PC-9 (cell line): ENCODE results near the gene MCIDAS. TPM values are rescaled to one million over a fixed set of nuclear protein-coding genes. Genes with fewer than 3 reads are reported as not detected.

Experiments
- BruUV-seq: library from RNA; stranded (reverse); fragments of 400-500 nt; replicated peaks from 2 replicates; lab custom pipeline; 2021; lab: Mats Ljungman, UMichigan
- CTCF ChIA-PET: fragments of 300-600 bp; sonication (Branson Sonifier 250); formaldehyde crosslinking; loops from one replicate; lab custom pipeline; 2022; ENCODE audit warnings: antibody characterized with exemption; lab: Charles Lee
- POLR2A ChIA-PET: fragments of 300-600 bp; sonication (Branson Sonifier 250); formaldehyde crosslinking; loops from one replicate; lab custom pipeline; 2022; ENCODE audit warnings: antibody characterized with exemption; ENCODE audit not compliant: unreplicated experiment; lab: Charles Lee
- DNase-seq, 2 experiments: peaks; one replicate each; pipeline versions ENCODE4 v3.0.0 to v3.0.0-alpha.2; 2015 to 2022; ENCODE audit warnings: mixed read lengths in 1 of 2
- H2AFZ ChIP-seq: fragments of 200-600 bp; sonication (generic); 2 replicates; pipeline ENCODE4 v1.8.1; 2017; ENCODE audit warnings: antibody characterized with exemption
- H3F3A ChIP-seq: fragments of 200-600 bp; sonication (generic); 2 replicates; pipeline ENCODE4 v1.8.1; 2017; ENCODE audit warnings: antibody characterized with exemption, mild to moderate bottlenecking, low read depth; ENCODE audit not compliant: insufficient read depth
- H3K27ac ChIP-seq: fragments of 200-600 bp; sonication (generic); 2 replicates; pipeline ENCODE4 v1.6.1; 2016; ENCODE audit warnings: mixed run types
- H3K27me3 ChIP-seq: fragments of 200-600 bp; sonication (generic); 2 replicates; pipeline ENCODE4 v1.6.1; 2016; ENCODE audit warnings: low read depth, mixed run types; ENCODE audit not compliant: insufficient read depth
- H3K36me3 ChIP-seq: fragments of 200-600 bp; sonication (generic); 2 replicates; pipeline ENCODE4 v1.6.1; 2016; ENCODE audit warnings: low read depth, mixed run types
- H3K4me1 ChIP-seq: fragments of 200-600 bp; sonication (generic); replicated peaks from 2 replicates; pipeline ENCODE4 v1.6.1; 2016; ENCODE audit warnings: mixed run types; ENCODE audit not compliant: insufficient read depth
- H3K4me2 ChIP-seq: fragments of 200-600 bp; sonication (generic); 2 replicates; pipeline ENCODE4 v1.6.1; 2017; ENCODE audit warnings: mixed run types
- H3K4me3 ChIP-seq: fragments of 200-600 bp; sonication (generic); 2 replicates; pipeline ENCODE4 v1.6.1; 2016; ENCODE audit warnings: mixed run types
- H3K79me2 ChIP-seq: fragments of 200-600 bp; sonication (generic); 2 replicates; pipeline ENCODE4 v1.6.1; 2017; ENCODE audit warnings: low read depth, mixed run types
- H3K9me2 ChIP-seq: fragments of 200-600 bp; sonication (generic); 2 replicates; pipeline ENCODE4 v1.8.1; 2017; ENCODE audit warnings: mild to moderate bottlenecking; ENCODE audit not compliant: insufficient read depth
- H3K9me3 ChIP-seq: fragments of 200-600 bp; sonication (generic); 2 replicates; pipeline ENCODE4 v1.8.1; 2016; ENCODE audit warnings: low read depth; ENCODE audit not compliant: insufficient read depth
- H4K20me1 ChIP-seq: fragments of 200-600 bp; sonication (generic); 2 replicates; pipeline ENCODE4 v1.8.1; 2017; ENCODE audit not compliant: insufficient read depth
- EZH2 ChIP-seq: fragments of 200-600 bp; sonication (generic); IDR thresholded peaks from 2 replicates; pipeline ENCODE4 v1.8.0; 2017; ENCODE audit warnings: antibody characterized with exemption, low read depth
- intact Hi-C: fragments of 100-400 bp; cut with micrococcal nuclease; formaldehyde crosslinking; loops from one replicate; pipeline ENCODE4 v1.10.0; 2022; ENCODE audit not compliant: unreplicated experiment
- total RNA-seq: library from RNA; stranded (reverse); gene quantifications from 2 replicates; pipeline ENCODE4 v1.2.3, GENCODE V29; 2021
- TF ChIP-seq, protein P1 (sequence below): fragments of 200-600 bp; sonication (generic); conservative IDR thresholded peaks from 2 replicates; pipeline ENCODE4 v1.6.1; 2017; ENCODE audit warnings: mixed run types, antibody characterized with exemption, mild to moderate bottlenecking, moderate library complexity

MCIDAS gene
- total RNA-seq, 1 experiment from 2014 or later, result 1.8 TPM

GRCh38 chr5:55218967-55219366, 8.1 kb downstream of the MCIDAS start:
- Histone ChIP-seq H3K4me3 (peak overlapping the region; percentile 41; the same call in 1 of the 2 replicates), H2AFZ (no peak overlapping the region), H3K27ac (peak overlapping the region; percentile 52), H4K20me1 (no peaks in the 10 kb centered on the region), H3K4me1 (peaks cover 26% of the 10 kb centered on the region), H3F3A (peaks cover 4% of the 10 kb centered on the region; the same call in 1 of the 2 replicates), H3K4me2 (peak overlapping the region; percentile 83), H3K36me3 (no peaks in the 10 kb centered on the region), H3K9me3 (no peaks in the 10 kb centered on the region), H3K9me2 (no peaks in the 10 kb centered on the region), H3K79me2 (no peaks in the 10 kb centered on the region), H3K27me3 (no peaks in the 10 kb centered on the region)
- peak; percentile 82 to 94 for DNase-seq
- no peak for TF ChIP-seq EZH2
- TF ChIP-seq, protein P1, sequence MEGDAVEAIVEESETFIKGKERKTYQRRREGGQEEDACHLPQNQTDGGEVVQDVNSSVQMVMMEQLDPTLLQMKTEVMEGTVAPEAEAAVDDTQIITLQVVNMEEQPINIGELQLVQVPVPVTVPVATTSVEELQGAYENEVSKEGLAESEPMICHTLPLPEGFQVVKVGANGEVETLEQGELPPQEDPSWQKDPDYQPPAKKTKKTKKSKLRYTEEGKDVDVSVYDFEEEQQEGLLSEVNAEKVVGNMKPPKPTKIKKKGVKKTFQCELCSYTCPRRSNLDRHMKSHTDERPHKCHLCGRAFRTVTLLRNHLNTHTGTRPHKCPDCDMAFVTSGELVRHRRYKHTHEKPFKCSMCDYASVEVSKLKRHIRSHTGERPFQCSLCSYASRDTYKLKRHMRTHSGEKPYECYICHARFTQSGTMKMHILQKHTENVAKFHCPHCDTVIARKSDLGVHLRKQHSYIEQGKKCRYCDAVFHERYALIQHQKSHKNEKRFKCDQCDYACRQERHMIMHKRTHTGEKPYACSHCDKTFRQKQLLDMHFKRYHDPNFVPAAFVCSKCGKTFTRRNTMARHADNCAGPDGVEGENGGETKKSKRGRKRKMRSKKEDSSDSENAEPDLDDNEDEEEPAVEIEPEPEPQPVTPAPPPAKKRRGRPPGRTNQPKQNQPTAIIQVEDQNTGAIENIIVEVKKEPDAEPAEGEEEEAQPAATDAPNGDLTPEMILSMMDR, result no peak
- no TSS peak for BruUV-seq
- intact Hi-C loops, result no loop called here
- POLR2A ChIA-PET, result interaction anchor here (0.6 kb wide), 1 partner anchor 15 kb away, joined by 10 read pairs; no protein-coding TSS in a partner anchor
- CTCF ChIA-PET, result interaction anchor here (0.6 to 0.7 kb wide), 2 partner anchors 43 to 88 kb away, joined by 4 to 5 read pairs; no protein-coding TSS in a partner anchor

GRCh38 chr5:55211184-55211874, 15.8 kb downstream of the MCIDAS start:
- Histone ChIP-seq H4K20me1 (no peaks in the 10 kb centered on the region), H3K79me2 (no peaks in the 10 kb centered on the region), H3K27ac (no peak overlapping the region), H2AFZ (no peak overlapping the region), H3K27me3 (no peaks in the 10 kb centered on the region), H3K4me2 (no peak overlapping the region), H3K36me3 (no peaks in the 10 kb centered on the region), H3K4me3 (no peak overlapping the region), H3K9me3 (no peaks in the 10 kb centered on the region), H3K9me2 (no peaks in the 10 kb centered on the region), H3F3A (0 out of 2 replicates have a peak, but pooled peaks cover 6% of the 10 kb centered on the region), H3K4me1 (0 out of 2 replicates have a peak, but pooled peaks cover 6% of the 10 kb centered on the region)
- ChIA-PET POLR2A (interaction anchor here (0.6 kb wide), 1 partner anchor 350 kb away, joined by 22 read pairs; no protein-coding TSS in a partner anchor), CTCF (no interaction called here)
- peak in 1 of 2 experiments; percentile 40 for DNase-seq
- TF ChIP-seq EZH2, result no peak
- TF ChIP-seq, protein P1, result no peak
- no TSS peak for BruUV-seq
- intact Hi-C loops, result no loop called here

DNA sequence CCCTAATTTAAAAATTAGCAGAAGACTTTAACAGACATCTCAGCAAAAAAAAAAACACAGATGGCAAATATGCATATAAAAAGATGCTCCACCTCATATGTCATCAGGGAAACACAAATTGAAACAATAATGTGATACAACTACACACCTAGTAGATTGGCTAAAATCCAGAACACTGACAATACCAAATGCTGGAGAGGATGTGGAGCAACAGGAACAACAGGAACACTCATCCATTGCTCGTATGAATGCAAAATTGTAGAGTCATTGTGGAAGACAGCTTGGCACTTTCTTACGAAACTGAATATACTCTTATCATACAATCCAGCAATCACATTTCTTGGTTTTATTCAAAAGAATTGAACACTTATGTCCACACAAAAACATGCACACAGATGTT, 22.1 kb downstream of the MCIDAS start:
- Histone ChIP-seq H3K9me2 (no peaks in the 10 kb centered on the region), H3K4me3 (no peak overlapping the region), H3K4me1 (no peaks in the 10 kb centered on the region), H4K20me1 (no peaks in the 10 kb centered on the region), H3K4me2 (no peak overlapping the region), H3K27me3 (no peaks in the 10 kb centered on the region), H2AFZ (no peak overlapping the region), H3K27ac (no peak overlapping the region), H3F3A (no peaks in the 10 kb centered on the region), H3K79me2 (no peaks in the 10 kb centered on the region), H3K9me3 (no peaks in the 10 kb centered on the region; the same call in 1 of the 2 replicates), H3K36me3 (no peaks in the 10 kb centered on the region)
- no peak for DNase-seq
- intact Hi-C loops, result no loop called here
- ChIA-PET CTCF (no interaction called here), POLR2A (no interaction called here)
- BruUV-seq, result no TSS peak
- TF ChIP-seq EZH2, result no peak
- TF ChIP-seq, protein P1, result no peak
